HG03095 (cell line): ENCODE data around the gene SFXN5.

Experiments
- ATAC-seq: cut with Tn5 transposase; IDR thresholded peaks from one replicate; pipeline ENCODE4 v1.9.1; 2021; ENCODE audit warnings: moderate library complexity; ENCODE audit not compliant: unreplicated experiment

Gene SFXN5

GRCh38 chr2:72945450-72946019 lies 126.0 kb downstream of the SFXN5 start:
- no peak for ATAC-seq

- ATAC-seq, result no peak
Observed at GRCh38 chr2:72944804-72945449, 126.6 kb downstream of the SFXN5 start.

- ATAC-seq, result no peak
Observed at GRCh38 chr2:72943540-72944395, 127.7 kb downstream of the SFXN5 start.

GRCh38 chr2:72942881-72943418 lies 128.6 kb downstream of the SFXN5 start:
- no peak for ATAC-seq

- no peak for ATAC-seq
Observed at GRCh38 chr2:72942293-72942692, 129.2 kb downstream of the SFXN5 start.

- no peak for ATAC-seq
Observed at GRCh38 chr2:72940786-72941185, 130.7 kb downstream of the SFXN5 start.

- ATAC-seq, result no peak
Observed at GRCh38 chr2:72940361-72940760, 131.2 kb downstream of the SFXN5 start.

GRCh38 chr2:72938455-72938854 lies 133.1 kb downstream of the SFXN5 start:
- no peak for ATAC-seq

- no peak for ATAC-seq
Observed at GRCh38 chr2:72937356-72937669, 134.2 kb downstream of the SFXN5 start.

GRCh38 chr2:72936660-72937355 lies 134.7 kb downstream of the SFXN5 start:
- ATAC-seq, result no peak

GRCh38 chr2:72935611-72935957 lies 135.9 kb downstream of the SFXN5 start:
- ATAC-seq, result no peak

- peak; percentile 48 for ATAC-seq
Observed at GRCh38 chr2:72934683-72935610, 136.6 kb downstream of the SFXN5 start.

GRCh38 chr2:72933646-72934151 lies 137.8 kb downstream of the SFXN5 start:
- ATAC-seq, result no peak

GRCh38 chr2:72933207-72933606 lies 138.3 kb downstream of the SFXN5 start:
- ATAC-seq, result no peak

- ATAC-seq, result no peak
Observed at GRCh38 chr2:72932805-72933204, 138.7 kb downstream of the SFXN5 start.

- ATAC-seq, result no peak
Observed at GRCh38 chr2:72932045-72932740, 139.3 kb downstream of the SFXN5 start.

GRCh38 chr2:72931280-72931910 lies 140.1 kb downstream of the SFXN5 start:
- no peak for ATAC-seq

- no peak for ATAC-seq
Observed at GRCh38 chr2:72929010-72929409, 142.5 kb downstream of the SFXN5 start.
